Urinary bladder (tissue), 4 donors: ENCODE data around the gene SPEM3. TPM values are rescaled to one million over a fixed set of nuclear protein-coding genes. Genes with fewer than 3 reads are reported as not detected.

ENCODE experiments used
- DNase-seq: peaks from one replicate; pipeline ENCODE4 v3.0.0-alpha.2; 2015; ENCODE audit errors: extremely low spot score
- H3K27ac ChIP-seq: one replicate; pipeline ENCODE4 v1.5.1; 2013; ENCODE audit warnings: low read depth, mild to moderate bottlenecking, moderate library complexity
- H3K36me3 ChIP-seq: one replicate; pipeline ENCODE4 v1.6.1; 2013; ENCODE audit warnings: mild to moderate bottlenecking, moderate library complexity; ENCODE audit not compliant: insufficient read depth
- H3K4me1 ChIP-seq: one replicate; pipeline ENCODE4 v1.6.1; 2013; ENCODE audit warnings: mild to moderate bottlenecking, moderate library complexity; ENCODE audit not compliant: insufficient read depth
- H3K4me3 ChIP-seq: one replicate; pipeline ENCODE4 v1.5.1; 2013; ENCODE audit warnings: low read depth, low read length
- WGBS: extraction: QIAGEN DNeasy Blood & Tissue Kit; methylation state at CpG from one replicate; pipeline ENCODE4 v1.1.7; 2013; 5-methylcytosine and 5-hydroxymethylcytosine counted together
- polyA plus RNA-seq: library from polyadenylated mRNA; stranded (reverse); fragments of 200-250 nt; gene quantifications from one replicate; pipeline ENCODE4 v1.2.3, GENCODE V29; 2013
- total RNA-seq: library from RNA; depleted of rRNA; stranded (reverse); fragments of >200 nt; gene quantifications from one replicate; pipeline ENCODE4 v1.2.3, GENCODE V29; 2014
- donor health status: healthy with polysubstance abuse.
- donor health status: healthy.

Gene SPEM3
- total and polyA plus RNA-seq, 2 donors = not detected

DNA sequence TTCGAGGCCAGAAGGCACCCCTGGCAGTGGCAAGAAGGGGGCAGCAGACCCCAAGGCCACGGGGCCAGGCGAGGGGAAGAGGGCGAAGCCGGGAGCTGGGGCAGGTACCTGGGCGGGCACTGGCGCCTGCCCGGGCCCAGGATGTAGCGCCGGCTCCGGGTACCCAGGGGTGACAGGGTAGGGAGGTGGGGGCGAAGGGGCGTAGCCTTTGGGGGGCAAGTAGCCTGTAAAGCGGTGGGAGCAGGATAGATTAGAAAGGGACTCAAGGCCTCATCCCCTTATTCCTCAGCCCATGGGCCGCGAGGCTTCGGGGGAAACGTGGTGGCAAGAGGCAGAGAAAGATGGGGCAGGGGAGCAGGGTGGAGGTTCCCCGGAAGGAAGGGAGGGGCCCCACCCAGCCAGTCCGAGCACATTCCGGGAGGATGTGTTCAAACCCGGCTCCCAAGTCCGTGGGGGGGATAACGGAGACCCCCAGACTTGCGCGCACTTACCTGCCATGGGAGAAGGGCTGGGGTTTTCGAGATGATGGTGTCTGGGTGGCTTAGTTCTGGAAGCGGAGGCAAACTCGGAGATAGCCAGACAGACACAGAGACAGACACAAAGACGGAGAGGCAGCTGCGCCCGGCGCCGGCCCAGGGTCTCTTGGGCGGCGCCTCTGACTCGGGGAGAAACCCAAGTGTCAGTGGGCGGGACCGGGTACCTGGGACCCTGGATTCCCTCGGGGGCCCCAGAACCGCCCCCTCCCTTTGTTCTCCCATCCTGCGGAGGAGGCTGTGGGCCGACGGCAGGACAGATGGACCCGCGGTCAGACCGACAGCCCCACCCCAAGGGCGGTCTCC lies 34.8 kb upstream of the SPEM3 start:
- Histone ChIP-seq H3K4me1 (no peaks in the 10 kb centered on the region), H3K27ac (peak overlapping the region; percentile 93), H3K4me3 (peak overlapping the region; percentile 63), H3K36me3 (no peaks in the 10 kb centered on the region)
- no peak for DNase-seq
- 5% methylated on average over 48 of the region's 48 CpGs for WGBS

DNA sequence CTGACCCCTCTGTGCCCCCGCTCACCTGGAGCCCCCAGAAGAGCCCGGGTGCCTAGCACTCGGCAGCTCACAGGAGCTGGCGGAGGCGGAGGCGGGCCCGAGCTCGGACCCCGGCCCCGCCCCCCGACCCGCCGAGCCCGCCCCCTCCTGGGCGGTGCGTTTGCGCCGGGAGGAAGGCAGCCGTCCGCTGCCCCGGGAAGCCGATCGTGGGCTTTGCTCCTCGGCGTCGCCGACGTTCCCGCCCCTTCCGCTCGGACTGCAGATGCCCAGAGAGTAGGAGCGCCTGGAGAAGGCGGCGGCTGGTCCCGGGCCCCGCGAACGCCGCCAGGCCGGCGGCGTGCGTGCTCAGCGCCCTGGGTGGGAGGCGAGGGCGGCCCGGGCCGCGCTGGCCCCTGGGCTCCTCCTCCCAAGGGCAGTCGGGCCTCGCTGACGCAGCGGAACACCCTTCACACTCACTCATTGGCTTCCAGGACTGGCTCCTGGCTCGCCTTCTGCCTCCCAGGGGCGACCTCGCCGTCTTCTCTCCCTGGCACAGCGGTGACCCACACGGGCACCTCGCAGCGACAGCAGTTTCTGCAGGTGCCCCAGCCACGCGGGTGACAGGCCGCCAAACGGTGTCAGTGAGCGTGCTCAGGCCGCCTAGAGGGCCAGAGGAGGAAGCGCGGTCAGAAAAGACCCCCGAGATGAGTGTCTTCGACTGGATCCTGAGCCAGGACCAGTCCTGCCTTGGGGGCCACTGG lies 34.0 kb upstream of the SPEM3 start, which contains the start of gene PLSCR3:
PLSCR3 (minus strand) TSS at position 74 of the 740 bp plus-strand sequence. CDS start 415 bp downstream, outside the sequence.
- H3K4me3 ChIP-seq = peak within 1 kb of the TSS; percentile 63
- peak within 1 kb of the TSS; percentile 97 for H3K27ac ChIP-seq
- WGBS = under 1% methylated on average over 71 of the region's 71 CpGs

DNA sequence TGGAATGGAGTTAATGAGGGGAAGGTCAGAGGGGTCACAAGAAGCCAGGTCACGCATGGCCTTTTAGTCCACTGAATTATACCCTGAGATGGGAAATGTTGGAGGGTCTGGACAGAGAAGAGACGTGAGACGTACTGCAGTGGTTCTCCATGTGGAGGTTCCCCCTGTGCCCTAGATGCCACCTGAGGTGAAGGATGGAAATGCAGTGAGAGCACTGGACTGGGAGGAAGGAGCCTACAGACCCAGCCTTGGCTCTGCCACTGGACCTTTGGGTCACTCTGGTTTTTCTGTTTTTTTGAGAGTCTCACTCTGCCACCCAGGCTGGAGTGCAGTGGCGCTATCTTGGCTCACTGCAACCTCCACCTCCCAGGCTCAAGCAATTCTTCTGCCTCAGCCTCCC lies 32.5 kb upstream of the SPEM3 start:
- no peak overlapping the region for H3K4me3 ChIP-seq
- no peak overlapping the region for H3K27ac ChIP-seq
- WGBS = 86% methylated on average over 4 of the region's 4 CpGs
- no peaks in the 10 kb centered on the region for H3K36me3 ChIP-seq
- no peak for DNase-seq
- no peaks in the 10 kb centered on the region for H3K4me1 ChIP-seq

More for the DNA sequence above, 34.0 kb upstream of the SPEM3 start, which contains the start of gene PLSCR3:
- Histone ChIP-seq H3K4me1 (no peaks in the 10 kb centered on the region), H3K36me3 (no peaks in the 10 kb centered on the region)
- no peak for DNase-seq

DNA sequence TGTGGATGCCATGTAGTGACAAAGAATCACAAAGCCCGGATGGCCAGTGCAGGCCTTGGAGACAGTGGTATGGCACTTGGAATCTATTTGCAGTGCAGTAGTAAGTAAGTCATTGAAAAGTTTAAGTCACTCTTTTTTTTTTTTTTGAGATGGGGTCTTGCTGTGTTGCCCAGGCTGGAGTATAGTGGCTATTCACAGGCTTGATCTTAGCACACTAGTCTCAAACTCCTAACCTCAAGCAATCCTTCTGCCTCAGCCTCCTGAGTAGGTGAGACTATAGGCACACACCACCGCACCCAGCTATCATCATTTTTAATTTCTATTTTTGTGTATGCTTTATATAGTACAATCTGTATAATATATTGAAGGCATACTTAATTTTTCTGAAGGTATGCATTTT lies 30.0 kb upstream of the SPEM3 start:
- Histone ChIP-seq H3K4me3 (no peak overlapping the region), H3K4me1 (no peaks in the 10 kb centered on the region), H3K36me3 (no peaks in the 10 kb centered on the region), H3K27ac (no peak overlapping the region)
- no peak for DNase-seq
- WGBS = 95% methylated on average over 2 of the region's 2 CpGs

DNA sequence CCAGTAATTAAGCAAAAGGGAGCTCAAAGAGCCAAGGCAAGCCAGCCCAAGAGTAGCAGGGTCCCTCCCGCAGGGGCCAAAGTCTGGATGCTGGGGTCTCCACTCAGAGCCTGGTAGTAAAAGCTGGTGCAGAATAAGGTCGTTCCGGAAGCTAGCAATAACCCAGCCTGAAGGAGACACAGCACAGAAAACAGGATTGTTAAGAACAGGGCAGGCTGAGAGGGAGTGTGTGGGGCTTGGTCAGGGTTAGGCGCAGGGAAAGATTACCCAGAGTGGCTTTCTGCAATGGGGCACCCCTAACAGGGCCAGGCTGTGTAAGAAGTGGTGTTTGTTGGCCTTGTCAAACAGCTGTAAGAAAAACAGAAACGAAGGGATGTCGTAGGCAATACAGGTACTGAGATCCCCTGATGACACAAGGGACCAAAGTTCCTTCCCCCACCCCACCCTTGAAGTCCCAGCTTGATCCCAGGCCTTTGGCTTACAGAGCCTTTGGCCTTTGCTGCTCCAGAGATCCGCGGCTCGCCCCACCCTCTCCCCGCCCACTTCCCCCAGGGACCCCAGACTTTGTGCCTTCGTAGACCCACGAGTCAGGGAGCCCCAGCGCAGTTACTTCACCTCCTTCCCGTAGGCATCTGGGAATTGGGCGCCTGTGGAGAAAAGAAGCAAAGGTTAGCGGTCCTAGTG lies 25.5 kb upstream of the SPEM3 start:
- no peaks in the 10 kb centered on the region for H3K4me1 ChIP-seq
- H3K27ac ChIP-seq = peak overlapping the region; percentile 60
- DNase-seq = no peak
- WGBS = 9% methylated on average over 16 of the region's 16 CpGs
- H3K36me3 ChIP-seq = no peaks in the 10 kb centered on the region
- H3K4me3 ChIP-seq = peak overlapping the region; percentile 56

DNA sequence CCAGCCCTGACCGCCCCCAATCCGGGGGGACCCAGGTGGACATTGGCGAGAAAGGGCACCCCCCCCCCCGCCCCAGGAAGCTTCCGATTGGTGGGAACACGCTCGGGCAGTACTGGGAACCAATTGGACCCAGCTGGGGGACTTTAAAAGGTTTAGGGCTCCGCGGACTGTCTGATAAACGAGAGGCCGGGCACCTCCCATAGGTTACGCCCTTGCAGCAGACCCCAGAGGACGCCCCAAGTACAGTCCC lies 25.0 kb upstream of the SPEM3 start:
- WGBS = 0% methylated on average over 13 of the region's 13 CpGs
- no peaks in the 10 kb centered on the region for H3K36me3 ChIP-seq
- peak overlapping the region; percentile 56 for H3K4me3 ChIP-seq
- no peaks in the 10 kb centered on the region for H3K4me1 ChIP-seq
- peak overlapping the region; percentile 73 for H3K27ac ChIP-seq
- no peak for DNase-seq

DNA sequence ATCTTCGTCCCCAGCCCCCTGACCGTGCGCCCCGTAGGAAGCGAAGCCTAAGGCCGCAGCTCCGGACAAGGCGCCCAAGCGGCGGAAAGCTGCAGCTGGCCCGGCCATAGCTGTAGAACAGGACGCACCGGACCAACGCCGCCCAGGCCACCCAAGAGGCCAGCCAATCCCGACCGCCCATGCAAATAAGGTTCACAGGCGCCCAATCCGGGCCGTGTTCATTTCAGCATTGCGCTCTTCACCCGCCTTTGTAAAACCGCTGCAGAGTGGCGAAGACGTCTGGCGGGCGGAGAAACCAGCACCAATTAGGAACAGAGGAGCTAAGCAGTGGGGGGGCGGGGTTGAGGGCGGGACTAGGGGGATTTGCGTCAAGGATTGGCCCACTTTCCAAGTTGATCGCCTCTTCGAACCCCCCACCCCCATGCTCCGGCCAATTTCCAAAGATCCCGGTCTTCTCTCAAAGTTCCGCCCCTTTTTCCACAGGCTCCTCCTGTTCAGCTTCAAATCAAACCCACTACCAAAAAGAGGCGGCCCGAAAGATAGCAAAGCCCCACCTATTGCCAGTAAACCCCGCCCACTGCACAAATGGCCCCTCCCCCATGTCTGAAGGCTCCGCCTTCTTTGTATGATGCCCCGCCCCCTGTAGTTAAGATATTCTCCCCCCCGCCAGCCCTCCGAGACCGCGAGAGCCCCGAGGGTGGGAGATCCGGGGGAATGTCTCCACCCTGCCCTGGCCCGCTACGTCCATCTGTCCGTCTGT lies 24.5 kb upstream of the SPEM3 start, which contains the start of gene TMEM256:
TMEM256 (minus strand) TSS at position 121 of the 760 bp plus-strand sequence; CDS start at position 108, 13 bp downstream.
- DNase-seq = peak; percentile 99
- no peaks in the 10 kb centered on the region for H3K4me1 ChIP-seq
- peak within 1 kb of the TSS; percentile 56 for H3K4me3 ChIP-seq
- H3K36me3 ChIP-seq = no peaks in the 10 kb centered on the region
- under 1% methylated on average over 49 of the region's 49 CpGs for WGBS
- peak within 1 kb of the TSS; percentile 73 for H3K27ac ChIP-seq

DNA sequence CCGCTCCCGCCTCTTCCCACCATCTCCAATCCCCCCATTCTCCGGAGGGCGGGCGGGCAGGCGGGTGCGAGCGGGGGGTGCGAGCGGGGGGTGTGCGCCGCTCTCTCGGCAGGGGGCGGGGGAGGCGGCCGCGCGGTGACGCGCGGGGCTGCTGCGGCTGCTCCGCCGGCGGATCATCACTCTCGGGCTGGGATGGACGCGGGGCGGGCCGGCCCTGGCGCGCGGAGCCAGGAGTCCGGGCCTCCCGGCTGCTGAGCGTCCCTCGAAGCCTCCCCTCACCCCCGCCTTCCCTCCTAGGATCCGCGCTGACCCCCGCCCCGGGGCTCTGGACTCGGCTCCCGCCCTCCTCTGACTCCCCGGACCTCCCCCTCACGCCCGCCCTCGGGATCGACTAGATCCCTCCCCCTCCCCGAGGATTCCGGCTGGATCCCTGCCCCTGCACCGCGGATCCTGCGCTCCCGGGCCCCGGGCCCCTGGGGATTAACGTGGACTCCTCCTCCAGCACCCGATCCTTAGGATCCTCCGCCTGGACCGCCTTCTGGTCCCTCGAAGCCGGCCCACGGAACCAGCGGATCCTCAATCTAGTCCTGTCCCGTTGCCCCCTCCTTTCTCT lies 23.8 kb upstream of the SPEM3 start:
- H3K4me3 ChIP-seq = peak overlapping the region; percentile 47
- no peaks in the 10 kb centered on the region for H3K36me3 ChIP-seq
- peak overlapping the region; percentile 14 for H3K27ac ChIP-seq
- under 1% methylated on average over 65 of the region's 65 CpGs for WGBS
- no peak for DNase-seq
- no peaks in the 10 kb centered on the region for H3K4me1 ChIP-seq

DNA sequence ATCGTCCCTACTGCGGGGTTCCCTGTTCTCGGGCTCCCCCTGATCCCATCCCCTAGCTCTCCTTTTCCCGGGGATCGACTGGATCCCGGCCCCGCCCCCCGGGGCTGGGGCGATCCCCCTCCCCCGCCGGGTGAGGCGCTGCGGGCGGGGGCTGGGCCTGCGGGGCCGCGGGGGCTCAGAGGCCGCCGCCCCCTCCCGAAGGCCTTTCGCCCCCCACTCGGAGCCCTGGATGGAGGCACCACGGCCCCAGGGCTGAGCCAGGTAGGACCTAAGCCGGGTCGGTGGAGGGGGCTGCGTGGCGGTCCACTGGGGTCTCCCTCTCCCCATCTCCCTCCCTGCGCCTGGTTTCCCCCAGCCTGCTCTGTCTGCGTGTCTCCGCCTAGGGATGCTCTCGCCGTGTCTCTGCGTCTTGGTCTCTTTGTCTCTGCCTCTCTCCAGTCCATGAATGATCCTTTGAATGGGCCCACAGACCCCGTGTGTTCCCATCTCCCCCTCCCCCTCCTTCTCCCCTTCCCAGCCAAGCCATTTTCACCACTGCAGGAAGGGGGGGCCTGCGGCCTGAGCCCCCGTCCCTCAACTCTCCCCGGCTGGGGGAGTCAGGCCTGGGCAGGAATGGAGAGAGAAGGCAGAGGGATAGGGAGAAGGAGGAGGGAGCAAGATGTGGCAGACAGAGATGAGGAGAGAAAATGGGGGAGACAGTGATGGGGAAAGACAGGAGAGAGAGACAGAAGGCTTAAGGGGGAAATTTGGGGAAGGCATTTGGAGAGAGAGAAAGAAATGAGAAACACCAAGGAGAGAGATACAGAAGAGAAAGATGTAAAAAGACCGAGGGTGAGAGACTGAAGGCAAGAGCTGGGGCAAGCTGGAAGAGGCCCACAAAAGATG lies 23.1 kb upstream of the SPEM3 start:
- peak overlapping the region; percentile 3 for H3K27ac ChIP-seq
- 6% methylated on average over 38 of the region's 38 CpGs for WGBS
- peak overlapping the region; percentile 47 for H3K4me3 ChIP-seq
- no peaks in the 10 kb centered on the region for H3K4me1 ChIP-seq
- H3K36me3 ChIP-seq = no peaks in the 10 kb centered on the region
- no peak for DNase-seq

DNA sequence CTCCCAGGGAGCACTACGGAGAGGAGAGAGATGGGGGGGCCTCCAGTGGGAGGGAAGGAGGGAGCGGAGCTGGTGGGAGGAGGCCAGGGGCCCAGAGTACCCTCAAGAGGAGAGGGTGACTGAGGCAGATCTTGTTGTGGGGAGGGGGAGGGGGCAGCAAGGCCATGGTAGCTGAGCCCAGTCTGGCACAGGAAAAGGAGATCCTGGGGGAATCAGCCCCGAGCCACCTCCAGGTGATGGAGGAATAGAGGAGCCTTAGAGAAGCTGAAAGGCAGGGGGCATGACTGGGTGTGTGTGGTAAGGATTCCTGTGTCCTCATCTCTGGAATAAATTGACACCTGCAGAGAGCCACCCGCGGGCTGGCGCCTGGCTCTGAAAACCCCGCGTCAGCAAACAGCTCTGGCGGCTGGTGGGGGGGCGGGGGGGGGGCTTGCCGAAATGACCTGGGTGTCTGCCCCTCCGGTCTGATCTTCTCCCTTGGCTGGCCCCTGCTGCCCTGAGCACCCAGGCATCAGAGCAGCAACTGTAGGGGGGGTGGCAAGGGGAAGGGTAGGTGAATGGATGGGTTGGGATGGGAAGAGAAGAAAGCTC lies 22.3 kb upstream of the SPEM3 start:
- Histone ChIP-seq H3K4me3 (no peak overlapping the region), H3K4me1 (no peaks in the 10 kb centered on the region), H3K36me3 (no peaks in the 10 kb centered on the region), H3K27ac (no peak overlapping the region)
- 49% methylated on average over 12 of the region's 12 CpGs for WGBS
- DNase-seq = no peak

DNA sequence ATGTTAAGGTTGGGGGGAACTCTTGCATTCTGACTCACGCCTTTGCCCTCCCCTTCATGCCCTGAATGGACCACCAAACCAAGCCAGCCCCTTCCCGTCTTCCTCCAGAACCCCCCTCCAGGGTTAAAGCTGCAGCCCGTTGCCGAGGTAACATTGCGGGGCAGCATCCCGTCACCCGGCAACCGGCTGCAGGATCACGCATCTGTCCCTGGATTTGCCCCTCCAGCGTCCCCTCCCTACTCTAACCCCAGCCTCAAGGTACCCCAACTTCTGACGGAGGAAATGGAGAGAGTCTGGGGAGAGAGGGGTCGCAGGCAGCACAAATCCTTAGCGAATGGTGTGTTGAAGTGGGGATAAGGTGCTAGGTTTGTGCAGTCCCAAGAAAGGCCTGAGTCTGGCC lies 21.6 kb upstream of the SPEM3 start:
- WGBS = 85% methylated on average over 13 of the region's 13 CpGs
- no peaks in the 10 kb centered on the region for H3K36me3 ChIP-seq
- no peaks in the 10 kb centered on the region for H3K4me1 ChIP-seq
- no peak for DNase-seq
- no peak overlapping the region for H3K27ac ChIP-seq
- H3K4me3 ChIP-seq = no peak overlapping the region
